ENCODE data around the gene MIOX.

MIOX gene

DNA sequence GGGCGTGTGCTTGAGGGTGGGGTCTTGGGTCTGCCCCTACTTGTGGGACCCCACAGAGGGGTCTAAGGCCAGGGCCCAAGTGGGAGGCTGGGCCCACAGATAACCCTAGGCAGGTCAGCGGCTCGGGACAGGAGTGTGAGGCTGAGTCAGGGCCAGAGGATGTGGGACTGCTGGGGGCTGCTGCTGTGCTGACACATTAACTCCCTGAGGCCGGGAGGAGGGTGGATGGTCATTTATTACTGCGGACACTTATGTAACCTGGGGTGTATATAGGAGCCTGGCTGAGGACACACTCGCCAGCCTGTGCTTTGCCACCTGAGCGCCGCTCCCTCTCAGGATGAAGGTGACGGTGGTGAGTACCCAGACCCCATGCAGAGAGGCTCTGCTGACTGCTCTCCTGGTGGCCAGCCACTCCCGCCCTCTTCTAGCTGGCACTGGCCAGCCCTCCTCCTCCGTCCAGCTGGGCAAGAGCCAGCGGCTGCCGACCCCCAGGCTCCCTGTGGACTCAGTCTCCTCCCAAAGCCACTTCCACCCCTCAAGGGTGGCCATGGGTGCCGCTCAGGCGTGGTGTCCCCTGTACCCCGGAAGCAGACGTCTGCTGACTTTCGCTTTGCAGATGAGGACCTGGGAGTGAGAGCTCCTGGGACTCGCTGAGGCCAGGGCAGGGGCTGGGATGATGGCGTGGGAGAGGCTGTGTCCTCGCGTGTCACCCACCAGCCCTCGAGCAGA lies at the start of gene MIOX:
TSS of gene MIOX (plus strand) at position 299 of the 729 bp plus-strand sequence. CDS start at position 338, 39 bp downstream.
- DNase-seq (ENCODE audit: low read depth in 2 of 2, low spot score in 1 of 2): no peak

GRCh38 chr22:50437511-50438304 lies 49.0 kb upstream of the MIOX start:
- DNase-seq (ENCODE audit: low read depth in 2 of 2, low spot score in 1 of 2): no peak

GRCh38 chr22:50438305-50439275 lies 48.1 kb upstream of the MIOX start:
- no peak for DNase-seq (ENCODE audit: low read depth in 2 of 2, low spot score in 1 of 2)

DNA sequence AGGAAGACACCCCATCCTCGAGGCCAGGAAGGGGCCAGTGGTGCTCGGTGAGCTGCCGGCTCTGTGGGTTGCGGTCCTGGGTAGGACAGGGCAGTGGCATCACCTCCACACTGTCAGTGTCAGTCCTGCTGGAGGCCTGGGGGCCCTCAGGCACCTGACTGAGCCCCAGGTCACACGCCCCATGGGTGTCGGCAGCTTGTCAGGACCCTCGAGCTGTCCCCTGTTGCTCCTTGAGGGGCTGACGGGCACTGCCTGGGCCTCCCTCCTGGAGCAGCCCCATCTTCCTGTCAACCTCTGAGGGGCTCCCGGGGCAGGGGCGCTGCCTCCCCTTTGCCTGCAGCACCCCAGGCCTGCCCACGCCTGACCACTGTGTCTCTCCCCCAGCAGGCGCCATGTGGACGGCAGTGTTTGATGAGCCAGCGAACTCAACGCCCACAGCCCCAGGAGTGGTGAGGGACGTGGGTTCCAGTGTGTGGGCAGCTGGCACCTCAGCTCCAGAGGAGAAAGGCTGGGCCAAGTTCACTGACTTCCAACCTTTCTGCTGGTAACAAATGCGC lies 47.3 kb upstream of the MIOX start:
- no peak for DNase-seq (ENCODE audit: low read depth in 2 of 2, low spot score in 1 of 2)

DNA sequence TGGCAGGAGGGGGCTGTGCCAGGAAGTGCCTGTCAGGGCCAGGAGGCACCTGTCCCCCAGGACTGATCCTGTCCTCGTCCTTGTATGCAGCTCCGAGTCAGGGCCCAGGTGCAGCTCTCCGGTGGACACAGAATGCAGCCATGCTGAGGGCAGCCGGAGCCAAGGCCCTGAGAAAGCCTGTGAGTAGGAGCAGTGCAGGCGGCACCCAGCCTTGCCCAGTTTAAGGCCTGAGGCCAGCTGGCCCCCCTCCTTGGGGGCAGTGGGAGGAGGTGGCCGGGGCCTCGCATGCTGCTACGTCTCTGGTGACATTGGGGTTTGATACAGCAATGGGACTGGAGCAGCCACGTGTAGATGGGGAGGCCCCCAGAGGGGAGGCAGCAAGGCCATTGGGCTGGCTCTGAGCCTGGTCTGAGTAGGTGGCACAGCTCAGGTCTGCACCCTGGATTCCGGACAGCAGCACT lies 46.8 kb upstream of the MIOX start:
- no peak for DNase-seq (ENCODE audit: low read depth in 2 of 2, low spot score in 1 of 2)

GRCh38 chr22:50440544-50441249 lies 46.0 kb upstream of the MIOX start:
- DNase-seq (ENCODE audit: low read depth in 2 of 2, low spot score in 1 of 2): no peak

DNA sequence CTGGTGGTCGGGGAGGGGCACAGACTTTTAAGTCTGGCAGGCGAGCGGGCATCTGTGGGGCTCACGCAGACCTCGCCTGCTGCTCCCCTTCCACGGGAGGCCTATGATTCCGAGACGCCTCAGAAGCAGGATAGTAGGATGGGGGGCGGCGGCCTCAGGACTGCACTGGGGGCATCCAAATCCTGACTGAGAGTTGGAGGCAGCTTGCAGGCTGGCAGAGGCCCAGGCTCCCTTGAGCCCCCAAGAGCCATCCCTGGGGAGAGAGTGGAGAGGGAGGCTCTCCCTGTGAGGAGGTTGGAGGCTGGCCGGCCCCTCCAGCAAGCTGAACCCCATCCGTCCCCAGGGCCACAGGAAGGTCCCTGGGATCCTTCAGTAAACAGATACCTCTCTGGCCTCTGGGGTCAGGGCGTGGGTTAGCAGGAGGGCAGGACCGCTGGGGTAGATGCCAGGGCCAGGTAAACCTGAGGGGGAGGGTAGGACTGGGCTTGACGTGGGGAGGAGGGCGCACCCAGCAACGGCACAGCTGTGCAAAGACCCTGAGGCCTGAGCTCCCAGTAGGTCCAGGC lies 45.1 kb upstream of the MIOX start:
- DNase-seq (ENCODE audit: low read depth in 2 of 2, low spot score in 1 of 2): no peak

DNA sequence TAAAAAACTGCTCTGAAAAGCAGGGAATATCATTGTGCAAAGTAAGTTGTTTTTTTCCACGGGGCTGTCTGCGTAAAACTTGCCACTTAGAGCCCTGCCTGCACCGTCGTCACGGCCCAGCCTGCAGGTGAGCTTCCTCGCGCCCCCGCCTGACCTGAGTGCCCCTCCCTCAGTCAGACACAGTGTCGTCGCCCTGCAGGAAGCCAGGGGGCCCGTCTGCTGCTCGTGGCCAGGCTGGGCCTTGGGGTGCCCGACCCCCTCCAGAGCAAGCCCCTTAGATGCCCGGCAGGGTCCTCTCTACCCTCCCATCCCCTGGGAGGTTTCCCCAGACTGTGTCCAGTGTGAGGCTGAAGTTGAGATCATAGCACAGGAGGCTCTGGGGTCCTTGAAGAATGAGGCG lies 43.5 kb upstream of the MIOX start:
- DNase-seq (ENCODE audit: low read depth in 2 of 2, low spot score in 1 of 2): no peak

- DNase-seq (ENCODE audit: low read depth in 2 of 2, low spot score in 1 of 2): no peak
Measured at GRCh38 chr22:50443801-50444625, 42.6 kb upstream of the MIOX start.

- no peak for DNase-seq (ENCODE audit: low read depth in 2 of 2, low spot score in 1 of 2)
Measured at GRCh38 chr22:50444663-50445062, 42.0 kb upstream of the MIOX start.

GRCh38 chr22:50445071-50445879 lies 41.4 kb upstream of the MIOX start:
- peak in 1 of 2 donors; percentile 21 for DNase-seq (ENCODE audit: low read depth in 2 of 2, low spot score in 1 of 2)

DNA sequence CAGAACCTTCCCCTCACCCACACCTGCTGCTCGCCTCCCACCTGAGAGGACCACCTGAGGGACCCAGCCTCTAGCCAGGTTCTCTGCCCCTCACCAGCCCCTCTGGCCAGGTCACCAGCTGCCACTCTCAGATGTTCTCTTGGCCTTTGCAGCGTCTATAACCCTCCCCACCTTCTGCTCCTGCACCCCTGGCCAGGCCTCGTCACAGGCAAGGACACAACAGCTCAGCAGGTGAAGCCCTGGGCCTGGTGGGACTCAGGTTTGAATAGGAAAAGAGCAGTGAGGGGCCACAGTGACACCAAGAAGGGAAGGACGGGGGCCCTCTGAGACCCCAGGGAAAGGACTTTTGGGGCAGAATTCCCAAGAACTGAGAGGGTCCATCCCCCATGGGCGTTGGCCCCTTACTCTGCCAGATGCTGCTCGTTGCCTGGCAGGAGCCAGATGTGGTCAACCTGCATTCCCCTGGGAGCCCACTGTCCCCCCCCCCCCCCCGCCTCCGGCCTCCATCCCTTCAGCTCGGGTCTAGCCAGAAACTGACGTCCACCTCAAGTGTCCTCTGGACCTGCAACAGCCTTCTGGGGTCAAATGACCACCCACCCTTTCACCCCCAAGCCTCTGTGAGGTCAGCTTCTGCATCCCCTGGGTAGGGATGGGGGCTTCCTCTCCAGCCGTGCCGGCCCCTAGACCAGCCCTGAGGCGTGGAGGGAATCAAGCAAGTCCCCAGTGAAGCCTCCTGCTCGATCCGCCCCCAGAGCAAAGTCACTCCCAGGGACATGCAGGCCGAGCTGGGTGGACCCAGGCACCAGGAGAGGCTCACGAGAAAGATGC lies 40.6 kb upstream of the MIOX start:
- DNase-seq (ENCODE audit: low read depth in 2 of 2, low spot score in 1 of 2): no peak

GRCh38 chr22:50446708-50447575 lies 39.7 kb upstream of the MIOX start:
- no peak for DNase-seq (ENCODE audit: low read depth in 2 of 2, low spot score in 1 of 2)

DNA sequence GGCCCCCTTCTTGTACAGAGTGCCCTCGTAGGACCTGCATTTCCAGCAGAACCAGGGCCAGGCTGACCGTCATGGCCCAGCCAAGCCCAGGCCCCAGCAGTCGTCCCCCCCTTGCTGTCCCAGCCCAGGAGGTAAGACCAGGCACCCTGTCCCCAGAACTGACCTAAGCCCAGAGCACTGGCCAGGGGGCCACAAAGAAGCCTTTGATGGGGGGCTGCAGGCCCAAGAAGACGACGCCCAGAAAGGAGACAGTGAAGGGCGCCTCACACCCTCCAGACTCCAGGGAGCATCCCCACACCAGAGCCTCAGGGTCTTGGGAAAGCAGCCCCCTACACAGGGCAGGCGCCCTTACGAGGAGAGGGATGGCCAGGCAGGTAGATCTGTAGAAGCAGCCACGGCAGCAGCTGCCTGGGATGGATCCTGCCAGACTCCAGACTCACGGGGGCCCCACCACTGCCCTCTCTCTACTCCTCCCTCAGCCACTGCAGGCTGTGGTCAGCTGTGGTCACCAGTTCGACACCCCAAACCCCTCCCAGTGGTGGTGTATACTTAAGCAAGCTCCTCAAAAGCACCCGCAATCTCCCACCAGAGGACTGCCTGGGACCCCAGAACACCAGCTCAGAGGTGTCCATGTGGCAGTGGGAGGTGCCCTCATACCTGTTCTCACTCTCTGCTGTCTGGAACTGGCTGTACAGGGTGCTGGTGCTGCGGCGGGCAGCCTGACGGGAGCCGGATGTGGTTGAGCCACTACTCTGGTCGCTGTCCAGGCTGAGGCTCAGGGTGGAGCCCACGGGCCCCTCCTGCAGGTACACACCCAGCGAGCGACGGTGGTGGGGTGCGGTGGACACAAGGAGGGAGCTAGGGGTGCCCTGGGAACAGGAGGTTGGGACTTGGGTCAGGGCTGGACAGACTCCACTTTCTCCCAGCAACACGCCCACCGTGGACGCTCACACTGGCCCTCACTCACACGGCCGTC lies 38.8 kb upstream of the MIOX start:
- DNase-seq (ENCODE audit: low read depth in 2 of 2, low spot score in 1 of 2): no peak

GRCh38 chr22:50452649-50453048 lies 34.0 kb upstream of the MIOX start:
- DNase-seq (ENCODE audit: low read depth in 2 of 2, low spot score in 1 of 2): no peak

All from stimulated activated CD8-positive, alpha-beta memory T cell treated with anti-CD3 and anti-CD28 coated beads, Interleukin-4, amount 100 ng/mL, for 4 hours (primary cell).